ACC112 (cell line): ENCODE results near the gene SLC38A8.

Experiments used
- H2AFZ ChIP-seq: fragments of 200-600 bp; sonication (generic); one replicate; pipeline ENCODE4 v1.6.0; 2017; ENCODE audit warnings: antibody characterized with exemption, low read length; ENCODE audit not compliant: unreplicated experiment
- H3K27ac ChIP-seq: fragments of 200-600 bp; sonication (generic); 2 replicates; pipeline ENCODE4 v1.5.1; 2014; ENCODE audit warnings: low read depth, mild to moderate bottlenecking, antibody characterized with exemption, low read length, moderate library complexity
- H3K27me3 ChIP-seq: fragments of 200-600 bp; sonication (generic); 2 replicates; pipeline ENCODE4 v1.6.1; 2014; ENCODE audit warnings: mild to moderate bottlenecking, antibody characterized with exemption, low read length, moderate library complexity, mixed read lengths; ENCODE audit not compliant: insufficient read depth
- H3K36me3 ChIP-seq: fragments of 200-600 bp; sonication (generic); 2 replicates; pipeline ENCODE4 v1.6.1; 2016; ENCODE audit warnings: mild to moderate bottlenecking, antibody characterized with exemption, low read length, moderate library complexity, mixed read lengths; ENCODE audit not compliant: insufficient read depth
- H3K4me1 ChIP-seq: fragments of 200-600 bp; sonication (generic); one replicate; pipeline ENCODE4 v1.6.1; 2016; ENCODE audit warnings: low read length, mixed read lengths; ENCODE audit not compliant: insufficient read depth, unreplicated experiment, control insufficient read depth
- H3K4me3 ChIP-seq: fragments of 200-600 bp; sonication (generic); 2 replicates; pipeline ENCODE4 v1.5.1; 2014; ENCODE audit warnings: mild to moderate bottlenecking, low read depth, low read length
- H3K79me2 ChIP-seq: fragments of 200-600 bp; sonication (generic); one replicate; pipeline ENCODE4 v1.6.0; 2016; ENCODE audit warnings: low read length; ENCODE audit not compliant: control insufficient read depth, unreplicated experiment, insufficient read depth

The SLC38A8 gene

DNA sequence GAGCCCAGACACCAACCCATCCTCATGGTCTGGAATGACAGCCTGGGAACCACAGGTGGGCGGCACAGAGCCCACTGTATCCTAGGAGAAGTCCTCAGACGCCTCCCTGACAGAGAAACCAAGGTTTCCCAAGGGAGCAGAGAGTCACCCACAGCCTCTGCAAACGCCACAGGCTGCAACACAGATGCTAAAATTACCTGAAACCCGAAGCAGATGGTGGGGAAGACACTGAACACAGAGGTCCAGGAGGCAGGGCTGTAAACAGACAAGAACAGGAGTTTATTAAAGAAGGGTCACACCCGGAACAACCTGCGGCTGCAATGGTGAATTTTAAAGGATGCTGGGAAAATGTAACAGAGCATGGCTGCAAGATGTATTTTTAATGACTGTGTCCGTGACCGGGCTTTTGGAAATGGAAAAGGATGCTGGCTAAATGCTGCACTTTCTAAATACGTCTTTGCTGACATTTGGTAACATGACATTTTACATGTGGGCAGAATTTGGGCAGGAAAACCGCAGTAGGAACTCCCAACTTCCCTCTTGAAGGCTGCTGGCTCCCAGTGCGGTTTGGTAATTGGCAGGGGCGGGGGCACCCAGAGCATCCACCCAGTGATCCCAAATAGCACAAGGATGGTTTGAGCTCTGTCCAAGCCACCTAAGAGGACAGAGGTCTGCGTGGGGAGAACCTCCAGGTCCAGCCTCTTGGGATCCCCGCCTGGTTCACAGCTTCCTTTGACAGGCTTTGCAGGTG, 13.1 kb downstream of the SLC38A8 start:
- Histone ChIP-seq H3K4me1 (peaks cover 3% of the 10 kb centered on the region), H2AFZ (no peak overlapping the region), H3K27me3 (no peaks in the 10 kb centered on the region; the same call in 1 of the 2 replicates), H3K79me2 (no peaks in the 10 kb centered on the region), H3K36me3 (no peaks in the 10 kb centered on the region), H3K27ac (no peak overlapping the region), H3K4me3 (no peak overlapping the region)

- H3K27me3 ChIP-seq: no peaks in the 10 kb centered on the region; the same call in 1 of the 2 replicates
- H3K4me1 ChIP-seq: peaks cover 3% of the 10 kb centered on the region
- H3K36me3 ChIP-seq: no peaks in the 10 kb centered on the region
- no peaks in the 10 kb centered on the region for H3K79me2 ChIP-seq
- H3K4me3 ChIP-seq: no peak overlapping the region
- no peak overlapping the region for H3K27ac ChIP-seq
- no peak overlapping the region for H2AFZ ChIP-seq
These were observed 15.0 kb downstream of the SLC38A8 start for GRCh38 chr16:84027625-84028024.

DNA sequence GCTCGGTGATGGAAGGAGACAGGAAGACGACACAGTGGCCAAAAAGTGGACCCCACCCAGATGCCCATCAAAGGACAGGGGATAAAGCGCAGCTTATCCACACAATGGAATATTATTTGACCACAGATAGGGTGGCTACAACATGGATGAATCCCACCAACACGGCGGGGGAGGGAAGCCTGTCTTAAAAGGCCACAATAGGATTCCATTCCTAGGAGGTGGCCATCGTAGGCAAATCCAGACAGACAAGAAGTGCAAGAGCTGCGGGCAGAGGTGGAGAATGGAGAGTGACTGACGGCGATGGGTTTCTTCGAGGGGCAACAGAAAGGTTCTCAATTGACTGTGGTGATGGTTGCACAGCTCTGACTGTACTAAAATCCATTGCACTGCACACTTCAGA, 16.0 kb downstream of the SLC38A8 start:
- no peak overlapping the region for H3K27ac ChIP-seq
- H3K27me3 ChIP-seq: no peaks in the 10 kb centered on the region; the same call in 1 of the 2 replicates
- H3K79me2 ChIP-seq: no peaks in the 10 kb centered on the region
- peaks cover 3% of the 10 kb centered on the region for H3K4me1 ChIP-seq
- no peak overlapping the region for H3K4me3 ChIP-seq
- H3K36me3 ChIP-seq: no peaks in the 10 kb centered on the region
- no peak overlapping the region for H2AFZ ChIP-seq

- Histone ChIP-seq H2AFZ (no peak overlapping the region), H3K4me1 (peaks cover 3% of the 10 kb centered on the region)
These were observed 17.7 kb downstream of the SLC38A8 start for GRCh38 chr16:84024854-84025253.

GRCh38 chr16:84022644-84023043, 20.0 kb downstream of the SLC38A8 start:
- H2AFZ ChIP-seq: no peak overlapping the region
- no peaks in the 10 kb centered on the region for H3K36me3 ChIP-seq
- no peak overlapping the region for H3K27ac ChIP-seq
- H3K79me2 ChIP-seq: no peaks in the 10 kb centered on the region
- H3K4me3 ChIP-seq: no peak overlapping the region
- H3K27me3 ChIP-seq: no peaks in the 10 kb centered on the region; the same call in 1 of the 2 replicates
- H3K4me1 ChIP-seq: peaks cover 3% of the 10 kb centered on the region

More at GRCh38 chr16:84024854-84025253, 17.7 kb downstream of the SLC38A8 start:
- Histone ChIP-seq H3K27me3 (no peaks in the 10 kb centered on the region; the same call in 1 of the 2 replicates), H3K36me3 (no peaks in the 10 kb centered on the region), H3K4me3 (no peak overlapping the region), H3K27ac (no peak overlapping the region), H3K79me2 (no peaks in the 10 kb centered on the region)

GRCh38 chr16:84021488-84021887, 21.1 kb downstream of the SLC38A8 start:
- H2AFZ ChIP-seq: no peak overlapping the region
- no peaks in the 10 kb centered on the region; the same call in 1 of the 2 replicates for H3K27me3 ChIP-seq

DNA sequence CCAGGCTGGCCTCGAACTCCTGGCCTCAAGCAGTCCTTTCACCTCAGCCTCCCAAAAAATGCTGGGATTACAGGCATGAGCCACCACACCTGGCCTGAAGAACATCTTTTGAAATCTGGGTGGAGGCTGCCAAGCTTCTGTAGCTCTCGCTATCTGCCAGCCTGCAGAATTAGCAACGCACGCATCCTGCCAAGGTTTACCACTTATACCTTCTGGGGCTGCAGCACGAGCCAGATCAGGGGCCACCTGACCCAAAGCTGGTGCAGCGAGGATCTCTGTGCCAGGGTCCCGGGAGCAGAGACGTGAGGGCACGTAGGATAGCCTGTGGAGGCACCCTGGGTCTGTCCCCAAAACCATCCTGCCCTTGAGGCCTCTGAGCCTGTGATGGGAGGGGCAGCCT, 22.2 kb downstream of the SLC38A8 start:
- Histone ChIP-seq H3K27ac (no peak overlapping the region), H2AFZ (no peak overlapping the region), H3K79me2 (no peaks in the 10 kb centered on the region), H3K27me3 (no peaks in the 10 kb centered on the region; the same call in 1 of the 2 replicates), H3K4me3 (no peak overlapping the region), H3K36me3 (no peaks in the 10 kb centered on the region), H3K4me1 (peaks cover 3% of the 10 kb centered on the region)

More at GRCh38 chr16:84021488-84021887, 21.1 kb downstream of the SLC38A8 start:
- Histone ChIP-seq H3K36me3 (no peaks in the 10 kb centered on the region), H3K4me1 (peaks cover 3% of the 10 kb centered on the region), H3K4me3 (no peak overlapping the region), H3K79me2 (no peaks in the 10 kb centered on the region), H3K27ac (no peak overlapping the region)

GRCh38 chr16:84018710-84019109, 23.9 kb downstream of the SLC38A8 start:
- Histone ChIP-seq H2AFZ (no peak overlapping the region), H3K4me1 (no peaks in the 10 kb centered on the region), H3K4me3 (no peak overlapping the region), H3K27me3 (no peaks in the 10 kb centered on the region; the same call in 1 of the 2 replicates), H3K79me2 (no peaks in the 10 kb centered on the region), H3K27ac (no peak overlapping the region), H3K36me3 (no peaks in the 10 kb centered on the region)

DNA sequence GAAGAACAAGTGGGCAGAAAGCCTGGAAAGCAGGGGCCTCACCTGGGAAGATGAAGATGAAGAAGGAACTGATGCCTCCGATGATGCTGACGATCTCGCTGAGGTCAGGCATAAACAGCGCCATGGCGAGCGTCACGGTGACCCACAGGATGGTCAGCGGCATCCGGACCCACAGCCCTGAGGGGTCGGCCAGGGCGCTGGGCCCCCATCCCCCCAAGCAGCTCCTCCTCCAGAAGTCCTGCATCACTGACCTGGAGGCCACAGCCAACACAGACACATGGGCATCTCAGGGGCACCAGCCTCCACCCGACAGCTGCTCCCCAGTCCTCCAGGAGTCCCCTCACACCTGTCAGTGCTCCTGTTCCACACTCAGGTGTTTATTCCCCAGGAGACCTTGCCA, 26.1 kb downstream of the SLC38A8 start:
- no peaks in the 10 kb centered on the region for H3K36me3 ChIP-seq
- no peak overlapping the region for H3K4me3 ChIP-seq
- no peaks in the 10 kb centered on the region for H3K4me1 ChIP-seq
- no peak overlapping the region for H3K27ac ChIP-seq
- no peaks in the 10 kb centered on the region for H3K79me2 ChIP-seq
- no peaks in the 10 kb centered on the region; the same call in 1 of the 2 replicates for H3K27me3 ChIP-seq
- H2AFZ ChIP-seq: no peak overlapping the region

GRCh38 chr16:84015399-84015798, 27.2 kb downstream of the SLC38A8 start:
- H2AFZ ChIP-seq: no peak overlapping the region
- H3K36me3 ChIP-seq: no peaks in the 10 kb centered on the region
- no peaks in the 10 kb centered on the region for H3K79me2 ChIP-seq
- H3K4me3 ChIP-seq: no peak overlapping the region
- no peaks in the 10 kb centered on the region; the same call in 1 of the 2 replicates for H3K27me3 ChIP-seq
- no peak overlapping the region for H3K27ac ChIP-seq
- no peaks in the 10 kb centered on the region for H3K4me1 ChIP-seq
